ENCODE results near the gene SHKBP1.
A peak's percentile ranks its signal among the peaks of the same experiment; 100 is the strongest.
"Not testable (repeated sequence)": the region's sequence is repeated elsewhere in the genome, so short reads cannot be mapped to it uniquely, and the experiment has no call there.

The SHKBP1 gene

GRCh38 chr19:40585982-40586422 lies 9.3 kb downstream of the SHKBP1 start:
- no peak for DNase-seq (ENCODE audit: low spot score)

- no peak for DNase-seq (ENCODE audit: low spot score)
Measured at GRCh38 chr19:40586611-40587010, 9.9 kb downstream of the SHKBP1 start.

- DNase-seq (ENCODE audit: low spot score), result no peak
Measured at GRCh38 chr19:40588110-40588854, 11.6 kb downstream of the SHKBP1 start.

GRCh38 chr19:40588926-40589569 lies 12.4 kb downstream of the SHKBP1 start:
- no peak for DNase-seq (ENCODE audit: low spot score)

GRCh38 chr19:40589591-40590429 lies 13.1 kb downstream of the SHKBP1 start:
- no peak for DNase-seq (ENCODE audit: low spot score)

GRCh38 chr19:40590464-40591265 lies 14.0 kb downstream of the SHKBP1 start:
- DNase-seq (ENCODE audit: low spot score), result no peak

GRCh38 chr19:40591724-40592123 lies 15.1 kb downstream of the SHKBP1 start:
- DNase-seq (ENCODE audit: low spot score), result not testable (repeated sequence)

GRCh38 chr19:40592170-40592569 lies 15.5 kb downstream of the SHKBP1 start:
- DNase-seq (ENCODE audit: low spot score), result peak; percentile 50

- DNase-seq (ENCODE audit: low spot score), result no peak
Measured at GRCh38 chr19:40594255-40594654, 17.6 kb downstream of the SHKBP1 start.

- peak; percentile 57 for DNase-seq (ENCODE audit: low spot score)
Measured at GRCh38 chr19:40594657-40595091, 18.0 kb downstream of the SHKBP1 start.

GRCh38 chr19:40596608-40597328 lies 20.1 kb downstream of the SHKBP1 start:
- DNase-seq (ENCODE audit: low spot score), result no peak

GRCh38 chr19:40597329-40597838 lies 20.7 kb downstream of the SHKBP1 start:
- DNase-seq (ENCODE audit: low spot score), result no peak

- peak; percentile 89 for DNase-seq (ENCODE audit: low spot score)
Measured at GRCh38 chr19:40598121-40598917, 21.6 kb downstream of the SHKBP1 start.

GRCh38 chr19:40598918-40599307 lies 22.2 kb downstream of the SHKBP1 start:
- DNase-seq (ENCODE audit: low spot score), result no peak

GRCh38 chr19:40599331-40599901 lies 22.7 kb downstream of the SHKBP1 start:
- no peak for DNase-seq (ENCODE audit: low spot score)

- peak; percentile 53 for DNase-seq (ENCODE audit: low spot score)
Measured at GRCh38 chr19:40599902-40600569, 23.4 kb downstream of the SHKBP1 start.

GRCh38 chr19:40600570-40601133 lies 24.0 kb downstream of the SHKBP1 start:
- no peak for DNase-seq (ENCODE audit: low spot score)

GRCh38 chr19:40601134-40601974 lies 24.7 kb downstream of the SHKBP1 start, which contains the start of gene LTBP4:
TSS of gene LTBP4 (plus strand) at chr19:40601369. CDS start at chr19:40601388, 19 bp downstream.
- no peak for DNase-seq (ENCODE audit: low spot score)
